ENCODE results near the gene ZBTB2.

The ZBTB2 gene

DNA sequence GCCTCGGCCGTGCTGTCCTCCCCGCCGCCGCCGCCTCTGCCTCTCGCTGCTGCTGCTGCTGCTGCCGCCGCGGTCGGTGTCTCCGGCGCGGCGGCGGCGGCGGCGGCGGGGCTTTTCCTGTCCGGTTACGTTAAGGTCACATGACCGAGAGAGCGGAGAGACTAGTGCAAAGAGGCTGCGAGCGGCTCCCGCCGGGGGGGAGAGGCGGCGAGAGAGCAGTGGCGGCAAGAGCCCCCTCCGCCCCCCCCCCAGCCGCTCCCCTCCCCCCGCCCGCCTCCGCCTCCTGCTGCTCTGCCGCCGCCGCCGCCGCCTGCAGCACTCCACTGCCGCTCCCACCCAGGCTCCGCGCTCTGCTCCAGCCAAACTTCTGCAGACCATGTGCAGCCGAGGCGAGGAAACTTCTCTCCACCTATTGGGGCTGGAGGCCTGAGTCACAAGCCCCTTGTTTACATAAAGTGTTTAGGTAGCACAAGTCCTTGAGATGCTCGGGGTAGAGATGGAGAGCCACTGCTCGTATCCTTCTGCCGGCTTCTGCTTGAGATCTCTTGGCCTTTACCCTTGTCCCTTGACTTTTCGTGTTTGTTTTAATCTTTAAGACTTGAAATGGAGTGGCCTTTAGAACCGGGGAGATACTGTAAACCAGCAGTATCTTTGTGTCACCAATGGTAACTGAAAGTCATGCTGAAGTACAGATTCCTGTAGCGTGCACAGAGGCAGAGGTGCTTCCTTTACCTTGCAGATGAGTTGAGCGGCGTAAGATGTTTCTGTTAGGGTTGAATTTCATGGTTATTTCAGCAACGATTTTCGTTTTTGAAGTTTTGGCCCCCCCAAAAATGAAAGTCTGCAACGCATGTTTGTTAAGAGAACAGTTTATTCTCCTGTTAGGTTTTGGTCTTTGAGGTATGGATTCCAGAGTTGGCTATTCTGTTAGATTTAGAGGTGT lies at the start of gene ZBTB2:
TSS of gene ZBTB2 (minus strand) at position 89 of the 943 bp plus-strand sequence. CDS start 17,922 bp downstream, outside the sequence.
- H3K27me3 Mint-ChIP-seq = no peaks in the 10 kb centered on the region
- DNase-seq = peak; percentile 74
- peak within 1 kb of the TSS; percentile 100 for H3K27ac Mint-ChIP-seq
- peak within 1 kb of the TSS; percentile 99 for H3K4me3 Mint-ChIP-seq
- H3K4me1 Mint-ChIP-seq = peaks cover 66% of the 10 kb centered on the region
- H3K9me3 Mint-ChIP-seq = no peaks in the 10 kb centered on the region
- CTCF ChIA-PET = interaction anchor here (1.2 kb wide), 1 partner anchor 15 kb away, joined by 3 read pairs; no protein-coding TSS in a partner anchor
- H3K36me3 Mint-ChIP-seq = peaks cover 36% of the 10 kb centered on the region

- CTCF ChIA-PET = interaction anchor here (0.7 to 2.2 kb wide), 8 partner anchors 11 to 124 kb away, joined by 3 to 16 read pairs (median 3); partner anchors contain the start of gene RMND1
- H3K4me3 Mint-ChIP-seq = no peak overlapping the region
- H3K27me3 Mint-ChIP-seq = no peaks in the 10 kb centered on the region
- DNase-seq = no peak
- H3K4me1 Mint-ChIP-seq = peaks cover 24% of the 10 kb centered on the region
- peaks cover 20% of the 10 kb centered on the region for H3K36me3 Mint-ChIP-seq
- peak overlapping the region; percentile 15 for H3K27ac Mint-ChIP-seq
- H3K9me3 Mint-ChIP-seq = no peaks in the 10 kb centered on the region
These were observed 49.6 kb upstream of the ZBTB2 start for GRCh38 chr6:151440930-151441329.

- H3K27me3 Mint-ChIP-seq = no peaks in the 10 kb centered on the region
These were observed 49.1 kb upstream of the ZBTB2 start for GRCh38 chr6:151440498-151440897.

GRCh38 chr6:151437401-151437800 lies 46.0 kb upstream of the ZBTB2 start:
- Mint-ChIP-seq H3K27me3 (no peaks in the 10 kb centered on the region), H3K9me3 (no peaks in the 10 kb centered on the region), H3K4me3 (no peak overlapping the region), H3K27ac (no peak overlapping the region), H3K4me1 (peaks cover 16% of the 10 kb centered on the region), H3K36me3 (peaks cover 21% of the 10 kb centered on the region)
- CTCF ChIA-PET = no interaction called here
- no peak for DNase-seq

More at GRCh38 chr6:151440498-151440897, 49.1 kb upstream of the ZBTB2 start:
- Mint-ChIP-seq H3K4me3 (no peak overlapping the region), H3K36me3 (peaks cover 20% of the 10 kb centered on the region), H3K9me3 (no peaks in the 10 kb centered on the region), H3K27ac (peak overlapping the region; percentile 15), H3K4me1 (peaks cover 24% of the 10 kb centered on the region)
- DNase-seq = no peak
- CTCF ChIA-PET = interaction anchor here (1.2 to 2.2 kb wide), 3 partner anchors 11 to 50 kb away, joined by 3 to 16 read pairs (median 3); partner anchors contain the start of gene RMND1

- DNase-seq = no peak
- no peaks in the 10 kb centered on the region for H3K27me3 Mint-ChIP-seq
- H3K36me3 Mint-ChIP-seq = peaks cover 23% of the 10 kb centered on the region
- CTCF ChIA-PET = interaction anchor here (1.1 kb wide), 1 partner anchor 31 kb away, joined by 3 read pairs; no protein-coding TSS in a partner anchor
- H3K27ac Mint-ChIP-seq = no peak overlapping the region
- no peak overlapping the region for H3K4me3 Mint-ChIP-seq
- no peaks in the 10 kb centered on the region for H3K9me3 Mint-ChIP-seq
- H3K4me1 Mint-ChIP-seq = peaks cover 16% of the 10 kb centered on the region
These were observed 45.4 kb upstream of the ZBTB2 start for GRCh38 chr6:151436802-151437201.

- H3K4me3 Mint-ChIP-seq = no peak overlapping the region
- DNase-seq = no peak
- no peaks in the 10 kb centered on the region for H3K9me3 Mint-ChIP-seq
- peaks cover 14% of the 10 kb centered on the region for H3K4me1 Mint-ChIP-seq
- H3K36me3 Mint-ChIP-seq = peaks cover 23% of the 10 kb centered on the region
- H3K27ac Mint-ChIP-seq = no peak overlapping the region
- CTCF ChIA-PET = interaction anchor here (1.1 kb wide), 1 partner anchor 30 kb away, joined by 3 read pairs; no protein-coding TSS in a partner anchor
- no peaks in the 10 kb centered on the region for H3K27me3 Mint-ChIP-seq
These were observed 44.9 kb upstream of the ZBTB2 start for GRCh38 chr6:151436300-151436699.

GRCh38 chr6:151434369-151434768 lies 43.0 kb upstream of the ZBTB2 start:
- CTCF ChIA-PET = no interaction called here
- H3K27me3 Mint-ChIP-seq = no peaks in the 10 kb centered on the region
- H3K4me1 Mint-ChIP-seq = no peaks in the 10 kb centered on the region
- no peak for DNase-seq
- H3K36me3 Mint-ChIP-seq = peaks cover 30% of the 10 kb centered on the region
- no peak overlapping the region for H3K27ac Mint-ChIP-seq
- H3K4me3 Mint-ChIP-seq = no peak overlapping the region
- no peaks in the 10 kb centered on the region for H3K9me3 Mint-ChIP-seq

- H3K27me3 Mint-ChIP-seq = no peaks in the 10 kb centered on the region
- H3K27ac Mint-ChIP-seq = no peak overlapping the region
- H3K9me3 Mint-ChIP-seq = no peaks in the 10 kb centered on the region
- peaks cover 32% of the 10 kb centered on the region for H3K36me3 Mint-ChIP-seq
- DNase-seq = no peak
- H3K4me1 Mint-ChIP-seq = no peaks in the 10 kb centered on the region
- CTCF ChIA-PET = interaction anchor here (1.0 kb wide), 1 partner anchor 27 kb away, joined by 3 read pairs; no protein-coding TSS in a partner anchor
- H3K4me3 Mint-ChIP-seq = no peak overlapping the region
These were observed 41.3 kb upstream of the ZBTB2 start for GRCh38 chr6:151432651-151433050.

GRCh38 chr6:151431337-151431736 lies 40.0 kb upstream of the ZBTB2 start:
- DNase-seq = no peak
- H3K9me3 Mint-ChIP-seq = no peaks in the 10 kb centered on the region
- H3K36me3 Mint-ChIP-seq = peaks cover 32% of the 10 kb centered on the region
- CTCF ChIA-PET = no interaction called here
- H3K4me1 Mint-ChIP-seq = no peaks in the 10 kb centered on the region
- H3K4me3 Mint-ChIP-seq = no peak overlapping the region
- no peak overlapping the region for H3K27ac Mint-ChIP-seq
- H3K27me3 Mint-ChIP-seq = no peaks in the 10 kb centered on the region

- Mint-ChIP-seq H3K4me1 (no peaks in the 10 kb centered on the region), H3K4me3 (no peak overlapping the region), H3K36me3 (peaks cover 32% of the 10 kb centered on the region), H3K9me3 (no peaks in the 10 kb centered on the region), H3K27me3 (no peaks in the 10 kb centered on the region), H3K27ac (no peak overlapping the region)
- CTCF ChIA-PET = interaction anchor here (1.0 kb wide), 1 partner anchor 11 kb away, joined by 3 read pairs; no protein-coding TSS in a partner anchor
- DNase-seq = no peak
These were observed 39.5 kb upstream of the ZBTB2 start for GRCh38 chr6:151430886-151431285.

DNA sequence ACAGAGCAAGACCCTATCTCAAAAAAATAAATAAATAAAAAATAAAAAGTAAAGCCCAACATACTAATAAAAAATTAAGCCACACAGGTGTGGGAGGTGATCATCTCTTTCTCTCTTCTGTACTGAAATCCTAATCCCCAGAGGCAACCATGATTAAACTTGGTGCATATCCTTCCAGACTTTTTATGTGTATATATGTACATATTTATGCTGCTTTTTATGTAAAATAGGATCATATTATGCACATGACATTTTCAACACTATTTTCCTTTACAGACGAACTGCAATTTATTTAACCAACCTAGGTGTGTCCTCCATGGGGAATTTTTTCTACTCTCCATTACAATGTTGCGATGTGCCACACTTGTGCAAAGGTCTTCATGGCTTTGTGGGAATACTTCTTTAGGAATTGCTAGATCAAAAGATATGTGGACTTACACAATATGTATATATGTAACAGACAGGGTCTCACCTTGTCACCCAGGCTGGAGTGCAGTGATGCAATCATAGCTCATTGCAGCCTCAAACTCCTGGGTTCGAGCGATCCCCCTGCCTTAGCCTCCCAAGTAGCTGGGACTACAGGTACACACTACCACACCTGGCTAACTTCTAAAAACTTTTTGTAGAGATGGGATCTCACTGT lies 36.9 kb upstream of the ZBTB2 start:
- Mint-ChIP-seq H3K4me3 (no peak overlapping the region), H3K36me3 (peaks cover 48% of the 10 kb centered on the region), H3K27me3 (no peaks in the 10 kb centered on the region), H3K9me3 (no peaks in the 10 kb centered on the region), H3K4me1 (no peaks in the 10 kb centered on the region), H3K27ac (no peak overlapping the region)
- CTCF ChIA-PET = no interaction called here
- DNase-seq = no peak

- DNase-seq = no peak
- H3K4me1 Mint-ChIP-seq = no peaks in the 10 kb centered on the region
- peaks cover 36% of the 10 kb centered on the region for H3K36me3 Mint-ChIP-seq
- CTCF ChIA-PET = interaction anchor here (0.6 to 0.9 kb wide), 2 partner anchors 19 to 45 kb away, joined by 3 to 5 read pairs; no protein-coding TSS in a partner anchor
- H3K27ac Mint-ChIP-seq = no peak overlapping the region
- H3K9me3 Mint-ChIP-seq = no peaks in the 10 kb centered on the region
- no peaks in the 10 kb centered on the region for H3K27me3 Mint-ChIP-seq
- no peak overlapping the region for H3K4me3 Mint-ChIP-seq
These were observed 34.2 kb upstream of the ZBTB2 start for GRCh38 chr6:151425561-151425960.

DNA sequence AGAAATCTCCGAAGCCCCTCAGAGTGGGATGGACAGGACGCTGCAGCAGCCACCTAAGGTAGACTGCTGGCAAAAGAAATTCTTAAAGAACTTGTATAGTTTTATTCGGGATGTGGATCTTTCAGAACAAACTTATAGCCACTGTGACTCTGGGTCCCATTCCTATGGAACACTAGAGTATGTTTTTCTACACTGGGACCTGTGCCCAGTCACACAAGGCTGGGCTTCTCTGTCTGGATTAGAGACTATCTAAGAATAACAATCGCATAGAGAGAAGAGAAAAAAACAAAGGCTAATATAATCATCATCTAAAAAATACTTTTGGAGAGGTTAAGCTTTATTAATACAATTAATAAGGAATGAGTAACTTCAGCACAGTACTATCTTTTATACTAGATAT lies 31.6 kb upstream of the ZBTB2 start:
- Mint-ChIP-seq H3K4me3 (no peak overlapping the region), H3K27me3 (no peaks in the 10 kb centered on the region), H3K9me3 (no peaks in the 10 kb centered on the region), H3K27ac (no peak overlapping the region), H3K36me3 (peaks cover 37% of the 10 kb centered on the region), H3K4me1 (no peaks in the 10 kb centered on the region)
- DNase-seq = no peak
- CTCF ChIA-PET = interaction anchor here (1.0 kb wide), 1 partner anchor 10 kb away, joined by 4 read pairs; no protein-coding TSS in a partner anchor

- peaks cover 48% of the 10 kb centered on the region for H3K36me3 Mint-ChIP-seq
- CTCF ChIA-PET = interaction anchor here (1.1 kb wide), 1 partner anchor 11 kb away, joined by 3 read pairs; no protein-coding TSS in a partner anchor
- no peak for DNase-seq
These were observed 26.1 kb upstream of the ZBTB2 start for GRCh38 chr6:151417477-151417876.

More at GRCh38 chr6:151417477-151417876, 26.1 kb upstream of the ZBTB2 start:
- Mint-ChIP-seq H3K27ac (no peak overlapping the region), H3K9me3 (peaks cover 8% of the 10 kb centered on the region), H3K4me3 (no peak overlapping the region), H3K4me1 (peaks cover 26% of the 10 kb centered on the region), H3K27me3 (no peaks in the 10 kb centered on the region)

Measured in activated naive CD4-positive, alpha-beta T cell treated with anti-CD3 and anti-CD28 coated beads, Interleukin-2, amount 10 ng/mL, durations not matched to agents 7 days and 5 days (primary cell).